Heart left ventricle (tissue), 13 donors: ENCODE measurements around the gene EMILIN3.

Source experiments
- CTCF ChIP-seq, 12 donors: fragments of 200-600 bp; sonication (generic) in 4 of 12; IDR thresholded peaks; one replicate each; pipeline versions ENCODE4 v1.5.0 to v1.8.0; 2018 to 2022; ENCODE audit warnings: antibody characterized with exemption in 12 of 12, mild to moderate bottlenecking in 5 of 12
- POLR2A ChIP-seq, 2 donors: fragments of 450-650 bp; IDR thresholded peaks; one replicate each; pipeline ENCODE4 v1.6.1; 2017; ENCODE audit warnings: antibody characterized with exemption in 2 of 2, mild to moderate bottlenecking in 2 of 2, moderate library complexity in 2 of 2
- donor health status: ischemic (EF 13 %, LVEDD 7.1; RV severe dilation, severe dysfunction).
- donor health status: DM: no; HTN: yes; CAD: no.
- donor health status: DM: no; HTN: no; CAD: no.
- donor health status: ischemic (EF 25% LVEDD 6.9; RV normal size, moderate dysfunction).
- donor health status: ischemic (EF 25% LVEDD 5.7; RV mildly dilated, moderate dysfunction).
- donor health status: ischemic (EF 35%, LVEDD 5.7; RV mildly dilated, moderate dysfunction).
- donor health status: nonischemic (EF 11% LVEDD 7.7; RV severe dilation, severe dysfunction).
- donor health status: DM: yes; HTN: yes; CAD: no.
- donor health status: PGD.
- donor health status: ischemic (EF 29% LVEDD 5.4; RV normal size, mild dysfunction).
- donor health status: nonischemic (EF 23%, LVEDD 6.1; RV moderate dilation, normal function).

DNA sequence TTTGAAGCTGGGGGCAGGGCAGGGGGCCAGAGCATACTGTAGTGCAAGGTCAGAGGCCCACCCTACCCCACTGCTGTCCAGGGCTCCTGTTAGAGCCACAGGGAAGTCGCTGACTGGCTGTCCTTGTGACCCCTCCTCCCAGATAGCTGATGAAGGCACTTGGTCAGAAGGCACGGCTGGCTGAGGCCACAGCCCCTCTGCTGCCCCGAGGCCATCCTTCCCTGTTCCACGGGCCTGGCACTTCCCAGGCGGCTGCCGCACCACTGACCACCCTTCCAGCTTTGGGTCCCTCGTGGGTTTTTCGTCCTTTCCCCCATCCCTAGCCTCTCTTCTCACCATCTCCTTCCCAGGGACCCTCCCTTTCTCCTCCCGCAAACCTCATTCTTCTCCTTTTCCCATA lies 9.2 kb upstream of the EMILIN3 start:
- TF ChIP-seq POLR2A (IDR thresholded peaks at IDR 0.05) (no peak), CTCF (IDR thresholded peaks at IDR 0.05) (no peak)
